Right cardiac atrium (tissue), 5 donors: ENCODE data around the gene CACNA1D. TPM values are rescaled to one million over a fixed set of nuclear protein-coding genes. Genes with fewer than 3 reads are reported as not detected.
A peak's percentile ranks its signal among the peaks of the same experiment; 100 is the strongest.

Experiments
- ATAC-seq, 2 donors: fragments of 200-7000 bp; cut with Tn5 transposase; one replicate each; pipeline versions ENCODE4 v1.8.0 to v1.9.1; 2020; ENCODE audit warnings: moderate library complexity in 2 of 2, mild to moderate bottlenecking in 1 of 2
- DNase-seq, 3 donors: peaks; one replicate each; pipeline ENCODE4 v3.0.0-alpha.2; 2020
- H3K27ac ChIP-seq: one replicate; pipeline ENCODE4 v1.5.1; 2013; ENCODE audit warnings: mild to moderate bottlenecking, low read length, control low read depth, moderate library complexity
- H3K27me3 ChIP-seq: one replicate; pipeline ENCODE4 v1.6.1; 2013; ENCODE audit not compliant: control insufficient read depth, insufficient read depth
- H3K4me1 ChIP-seq: one replicate; pipeline ENCODE4 v1.6.1; 2013; ENCODE audit warnings: low read length; ENCODE audit not compliant: control insufficient read depth, insufficient read depth
- H3K4me3 ChIP-seq: one replicate; pipeline ENCODE4 v1.5.1; 2013; ENCODE audit warnings: low read length, control low read depth
- H3K9me3 ChIP-seq: one replicate; pipeline ENCODE4 v1.6.1; 2013; ENCODE audit warnings: low read length; ENCODE audit not compliant: control insufficient read depth
- WGBS: extraction: QIAGEN DNeasy Blood & Tissue Kit; methylation state at CpG from one replicate; pipeline ENCODE4 v1.1.7; 2013; 5-methylcytosine and 5-hydroxymethylcytosine counted together
- intact Hi-C, 4 donors: fragments of 100-400 bp; cut with DNase I; formaldehyde crosslinking; loops; one replicate each; pipeline versions ENCODE4 v1.11.0 to v1.14.0; 2022 to 2023
- polyA plus RNA-seq: library from polyadenylated mRNA; stranded (reverse); fragments of 200-250 nt; gene quantifications from one replicate; pipeline ENCODE4 v1.2.3, GENCODE V29; 2013
- total RNA-seq, 4 donors: library from RNA; stranded (reverse); fragmentation: NEBNext Ultra II Directional; extraction: Animal tissue kit (Norgen Biotek cat#: 25700); gene quantifications; one replicate each; pipeline ENCODE4 v1.2.1, GENCODE V29; 2021
- donor health status: healthy with polysubstance abuse.
- donor health status: DM: no; HTN: yes; CAD: no.
- donor health status: DM: no; HTN: no; CAD: no.
- donor health status: DM: no; HTN: yes; CAD: no; lungs with severe emphysema.
- donor health status: DM: yes; HTN: yes; CAD: no.

Gene CACNA1D
- total and polyA plus RNA-seq, 5 donors = 3.7 to 11.3 (median 10.4) TPM

DNA sequence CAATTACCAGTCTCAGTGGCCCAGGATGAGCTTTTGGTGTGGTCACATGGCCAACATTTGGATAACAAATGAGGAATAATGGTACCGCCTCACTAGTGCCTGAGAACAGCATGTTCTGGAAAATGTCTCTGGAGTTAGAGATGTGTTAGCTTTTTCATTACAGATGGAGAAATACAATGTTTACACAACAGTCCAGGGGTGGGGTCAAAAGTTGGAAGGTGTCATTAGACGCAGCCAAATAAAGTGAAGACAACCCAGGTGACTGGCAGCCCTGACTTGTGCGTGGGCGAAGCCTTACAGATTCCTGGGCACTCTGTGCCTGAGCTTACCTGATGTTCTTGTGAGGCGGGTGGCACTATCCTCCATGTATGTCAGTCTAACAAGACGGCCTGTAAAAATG, 364.8 kb downstream of the CACNA1D start:
- intact Hi-C loops = no loop called here
- DNase-seq (no peak), ATAC-seq (peak in 1 of 2 donors; percentile 31)
- no peaks in the 10 kb centered on the region for H3K9me3 ChIP-seq
- 93% methylated on average over 6 of the region's 6 CpGs for WGBS
- H3K4me1 ChIP-seq = no peaks in the 10 kb centered on the region
- H3K4me3 ChIP-seq = no peak overlapping the region
- no peak overlapping the region for H3K27ac ChIP-seq
- no peaks in the 10 kb centered on the region for H3K27me3 ChIP-seq

DNA sequence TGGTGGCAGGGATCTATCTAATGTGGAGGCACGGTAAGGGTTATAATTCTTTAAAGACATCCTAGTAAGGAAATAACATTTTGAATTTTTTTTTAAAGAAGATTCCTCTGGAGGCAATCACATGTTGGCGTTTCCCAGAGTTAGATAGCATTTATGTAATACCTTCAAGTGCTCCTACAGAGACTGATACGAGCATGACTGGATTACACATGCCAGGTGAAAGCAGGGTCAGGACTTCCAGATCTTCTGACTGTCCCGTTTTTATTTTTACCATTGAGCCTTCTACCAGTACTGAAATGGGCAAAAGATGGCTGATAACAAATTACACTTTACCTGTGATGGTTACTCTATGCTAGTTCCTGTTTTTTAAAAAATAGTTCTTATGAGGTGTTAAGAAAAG, 365.8 kb downstream of the CACNA1D start:
- H3K27me3 ChIP-seq = no peaks in the 10 kb centered on the region
- no peaks in the 10 kb centered on the region for H3K9me3 ChIP-seq
- H3K4me1 ChIP-seq = no peaks in the 10 kb centered on the region
- DNase-seq = no peak
- H3K4me3 ChIP-seq = no peak overlapping the region
- intact Hi-C loops = no loop called here
- ATAC-seq = no peak
- H3K27ac ChIP-seq = no peak overlapping the region
- WGBS = 69% methylated on average over 4 of the region's 4 CpGs

DNA sequence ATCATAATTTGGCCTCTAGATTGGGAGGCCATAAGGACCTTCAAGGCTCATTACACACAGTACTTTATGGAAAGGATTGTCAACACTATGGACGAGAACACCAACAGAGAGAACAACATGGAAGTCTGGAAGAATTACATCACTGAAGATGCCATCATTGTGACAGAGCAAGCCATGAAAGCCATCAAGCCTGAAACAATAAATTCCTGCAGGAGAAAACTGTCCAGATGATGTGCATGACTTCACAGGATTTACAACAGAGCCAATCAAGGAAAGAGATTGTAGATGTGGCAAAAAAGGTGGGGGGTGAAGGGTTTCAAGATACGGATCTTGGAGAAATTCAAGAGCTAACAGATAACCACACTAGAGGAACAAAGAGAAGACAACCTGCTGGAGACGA, 367.8 kb downstream of the CACNA1D start:
- DNase-seq = no peak
- Histone ChIP-seq H3K9me3 (no peaks in the 10 kb centered on the region), H3K4me1 (no peaks in the 10 kb centered on the region), H3K4me3 (no peak overlapping the region), H3K27ac (no peak overlapping the region), H3K27me3 (no peaks in the 10 kb centered on the region)
- 84% methylated on average over 3 of the region's 3 CpGs for WGBS
- intact Hi-C loops = no loop called here
- ATAC-seq = no peak

DNA sequence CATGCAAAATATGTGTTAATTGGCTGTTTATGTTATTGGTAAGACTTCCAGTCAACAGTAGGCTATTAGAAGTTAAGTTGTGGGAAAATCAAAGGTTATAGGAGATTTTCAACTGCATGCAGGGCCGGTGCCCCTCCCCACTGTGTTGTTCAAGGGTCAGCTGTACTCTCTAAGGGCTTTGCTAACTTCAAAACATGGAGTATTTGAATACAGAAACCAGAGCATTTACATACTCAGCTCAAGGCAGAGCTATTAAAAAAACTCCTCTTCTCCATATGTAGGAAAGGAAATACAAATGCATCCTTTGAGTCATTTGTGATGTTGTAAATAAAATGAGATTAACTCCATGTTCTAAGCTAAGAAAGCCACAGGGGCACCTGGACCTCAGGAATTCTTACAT, 368.7 kb downstream of the CACNA1D start:
- H3K4me1 ChIP-seq = no peaks in the 10 kb centered on the region
- 97% methylated on average over 1 of the region's 1 CpG for WGBS
- H3K9me3 ChIP-seq = no peaks in the 10 kb centered on the region
- H3K27ac ChIP-seq = no peak overlapping the region
- no peak for ATAC-seq
- no peaks in the 10 kb centered on the region for H3K27me3 ChIP-seq
- H3K4me3 ChIP-seq = no peak overlapping the region
- intact Hi-C loops = no loop called here
- DNase-seq = no peak

Other genes with a start within 250 kb of the CACNA1D start
- gene TKT, start 238.6 kb upstream of the CACNA1D start, total RNA-seq = 10 to 100 TPM; 40.3 to 61.8 (median 42.7) TPM
- 37.7 TPM for gene TKT, start 238.6 kb upstream of the CACNA1D start, polyA plus RNA-seq
- gene DCP1A, start 147.1 kb upstream of the CACNA1D start, total RNA-seq = 10 to 100 TPM; 21.6 to 28.7 (median 22.1) TPM
- gene DCP1A, start 147.1 kb upstream of the CACNA1D start, polyA plus RNA-seq = 6.0 TPM